ENCODE data around the gene KLHL15. TPM values are rescaled to one million over a fixed set of nuclear protein-coding genes. Genes with fewer than 3 reads are reported as not detected.

The KLHL15 gene
- total and polyA plus RNA-seq, 2 of the 4 experiments (the other 2 are of a cell fraction): 2.4 to 7.5 TPM

GRCh38 chrX:24026432-24026831 lies 554 bp downstream of the KLHL15 start:
- WGBS, 2 experiments (ENCODE audit: extremely low coverage in 2 of 2, insufficient read length in 1 of 2): 12% methylated on average over 5 of the region's 13 CpGs; no CpG with 5 or more reads in 1 of the 2 experiments
- POLR2A ChIA-PET (ENCODE audit: unreplicated experiment): no interaction called here

More at GRCh38 chrX:24026432-24026831, 554 bp downstream of the KLHL15 start:
- H3K14ac ChIP-seq (replicated peaks; ENCODE audit: low read depth, low read length): peak overlapping the region; percentile 91; the same call in 1 of the 2 replicates
- intact Hi-C loops (cut with micrococcal nuclease) (loop anchor here (5.0 kb wide), 1 partner anchor 244 kb away; the partner anchor contains the start of gene SAT1), dilution Hi-C loops (cut with HindIII; ENCODE audit: low sequenced_read_pairs, unreplicated experiment) (no loop called here), in situ Hi-C loops (cut with MboI; ENCODE audit: low sequenced_read_pairs) (no loop called here)
- H3K27ac ChIP-seq (ENCODE audit: insufficient read depth, low read length): peak overlapping the region; percentile 71
- no peaks in the 10 kb centered on the region for H3K36me3 ChIP-seq (ENCODE audit: control insufficient read depth, insufficient read depth, low read length)
- CTCF ChIA-PET: interaction anchor here (1.9 kb wide), 1 partner anchor 28 kb away, joined by 12 read pairs; the partner anchor contains the start of gene EIF2S3
- H3K79me1 ChIP-seq (ENCODE audit: low read depth in 1 of 2, low read length in 2 of 2): peaks cover 0 to 3% of the 10 kb centered on the region in 2 experiments; a peak in 1 of 4 replicates
- H3K4me1 ChIP-seq (ENCODE audit: control insufficient read depth, insufficient read depth, low read length): no peaks in the 10 kb centered on the region
- no peak overlapping the region for H2BK120ac ChIP-seq (ENCODE audit: low read depth, low read length)
- H4K91ac ChIP-seq (ENCODE audit: insufficient read depth, low read depth, low read length): peak overlapping the region; percentile 71
- DNase-seq (no peak), ATAC-seq (ENCODE audit: low read depth) (no peak)
- peak overlapping the region; percentile 94 for H2BK5ac ChIP-seq (ENCODE audit: low read depth, low read length, poor library complexity, severe bottlenecking)
- peak overlapping the region; percentile 64 for H3K56ac ChIP-seq (ENCODE audit: extremely low read depth, insufficient read depth, low read length)
- no peaks in the 10 kb centered on the region for H3K9me1 ChIP-seq (ENCODE audit: insufficient read depth, low read length)
- peak overlapping the region; percentile 88; the same call in 1 of the 2 replicates for H3K4me2 ChIP-seq (ENCODE audit: low read depth, low read length)
- no peak overlapping the region for H2AK9ac ChIP-seq (replicated peaks; ENCODE audit: low read depth, low read length, poor library complexity)
- no peaks in the 10 kb centered on the region for H4K20me1 ChIP-seq (ENCODE audit: insufficient read depth, low read length)
- H3K4ac ChIP-seq (ENCODE audit: low read depth, low read length): peak overlapping the region; percentile 88; the same call in 1 of the 2 replicates
- H4K8ac ChIP-seq (ENCODE audit: low read depth in 2 of 2, low read length in 2 of 2): peak overlapping the region; percentile 64 to 95
- peaks cover 2% of the 10 kb centered on the region for H3K27me3 ChIP-seq (ENCODE audit: control insufficient read depth, insufficient read depth, low read length)
- no peak for TF ChIP-seq MXI1 (IDR thresholded peaks at IDR 0.05; ENCODE audit: borderline replicate concordance, low read depth, low read length)
- H2AFZ ChIP-seq (replicated peaks; ENCODE audit: low read length, poor library complexity): no peak overlapping the region
- H4K5ac ChIP-seq (ENCODE audit: low read depth, low read length): peak overlapping the region; percentile 99; the same call in 1 of the 2 replicates
- 0 out of 2 replicates have a peak overlapping the region, but pooled peaks have one; percentile 42 for H2BK20ac ChIP-seq (ENCODE audit: low read depth, low read length)
- H2AK5ac ChIP-seq (ENCODE audit: low read depth, low read length): no peak overlapping the region
- no TSS peak for BruUV-seq (replicated peaks)
- no peaks in the 10 kb centered on the region for H3K9me3 ChIP-seq (ENCODE audit: control insufficient read depth, insufficient read depth, low read length)
- H3K23ac ChIP-seq (ENCODE audit: low read depth, low read length): no peak overlapping the region
- peak overlapping the region; percentile 99; the same call in 1 of the 2 replicates for H3K18ac ChIP-seq (ENCODE audit: low read depth, low read length)
- H3K4me3 ChIP-seq (ENCODE audit: insufficient read depth, low read depth, low read length): peak overlapping the region; percentile 85
- H2BK15ac ChIP-seq (ENCODE audit: low read depth, low read length): peak overlapping the region; percentile 50; the same call in 1 of the 3 replicates
- peak overlapping the region; percentile 95; the same call in 1 of the 2 replicates for H3K9ac ChIP-seq (ENCODE audit: low read depth, low read length)
